ENCODE measurements around the gene MAF.

The MAF gene

GRCh38 chr16:79609861-79610260 lies 9.3 kb upstream of the MAF start:
- in situ Hi-C loops (cut with MboI; ENCODE audit: low pct_unique_long_range_greater_than_20kb, low sequenced_read_pairs, unreplicated experiment), result loop anchor here (25.0 kb wide), 2 partner anchors 923 to 1098 kb away; no protein-coding TSS in a partner anchor
- DNase-seq (ENCODE audit: low spot score), result no peak
- TF ChIP-seq, protein P1, sequence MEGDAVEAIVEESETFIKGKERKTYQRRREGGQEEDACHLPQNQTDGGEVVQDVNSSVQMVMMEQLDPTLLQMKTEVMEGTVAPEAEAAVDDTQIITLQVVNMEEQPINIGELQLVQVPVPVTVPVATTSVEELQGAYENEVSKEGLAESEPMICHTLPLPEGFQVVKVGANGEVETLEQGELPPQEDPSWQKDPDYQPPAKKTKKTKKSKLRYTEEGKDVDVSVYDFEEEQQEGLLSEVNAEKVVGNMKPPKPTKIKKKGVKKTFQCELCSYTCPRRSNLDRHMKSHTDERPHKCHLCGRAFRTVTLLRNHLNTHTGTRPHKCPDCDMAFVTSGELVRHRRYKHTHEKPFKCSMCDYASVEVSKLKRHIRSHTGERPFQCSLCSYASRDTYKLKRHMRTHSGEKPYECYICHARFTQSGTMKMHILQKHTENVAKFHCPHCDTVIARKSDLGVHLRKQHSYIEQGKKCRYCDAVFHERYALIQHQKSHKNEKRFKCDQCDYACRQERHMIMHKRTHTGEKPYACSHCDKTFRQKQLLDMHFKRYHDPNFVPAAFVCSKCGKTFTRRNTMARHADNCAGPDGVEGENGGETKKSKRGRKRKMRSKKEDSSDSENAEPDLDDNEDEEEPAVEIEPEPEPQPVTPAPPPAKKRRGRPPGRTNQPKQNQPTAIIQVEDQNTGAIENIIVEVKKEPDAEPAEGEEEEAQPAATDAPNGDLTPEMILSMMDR (IDR thresholded peaks at IDR 0.05; ENCODE audit: extremely low read depth, insufficient read depth, missing control alignments), result no peak

- TF ChIP-seq, protein P1 (IDR thresholded peaks at IDR 0.05; ENCODE audit: extremely low read depth, insufficient read depth, missing control alignments), result no peak
- DNase-seq (ENCODE audit: low spot score), result no peak
- in situ Hi-C loops (cut with MboI; ENCODE audit: low pct_unique_long_range_greater_than_20kb, low sequenced_read_pairs, unreplicated experiment), result loop anchor here (25.0 kb wide), 2 partner anchors 922 to 1097 kb away; no protein-coding TSS in a partner anchor
These were observed 8.4 kb upstream of the MAF start for GRCh38 chr16:79608976-79609375.

DNA sequence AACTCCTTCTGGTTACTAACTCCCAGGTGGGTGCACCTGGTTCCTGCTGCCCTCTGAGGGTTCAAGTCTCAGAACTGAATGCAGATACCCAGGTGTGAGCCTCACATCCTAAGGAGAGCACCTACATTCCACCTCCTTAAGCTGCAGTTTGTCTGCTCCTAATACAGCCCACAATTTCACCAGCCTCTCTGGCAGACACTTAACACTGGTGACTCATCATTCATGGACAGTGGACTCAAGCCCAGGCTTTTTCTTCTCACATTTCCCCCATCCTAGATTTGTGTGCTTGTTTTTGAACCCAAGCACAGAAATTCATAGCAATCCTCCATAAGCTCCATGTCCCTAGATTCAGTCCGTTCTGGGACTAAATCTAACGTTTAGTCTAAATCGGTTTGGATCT lies 7.0 kb upstream of the MAF start:
- no peak for DNase-seq (ENCODE audit: low spot score)

DNA sequence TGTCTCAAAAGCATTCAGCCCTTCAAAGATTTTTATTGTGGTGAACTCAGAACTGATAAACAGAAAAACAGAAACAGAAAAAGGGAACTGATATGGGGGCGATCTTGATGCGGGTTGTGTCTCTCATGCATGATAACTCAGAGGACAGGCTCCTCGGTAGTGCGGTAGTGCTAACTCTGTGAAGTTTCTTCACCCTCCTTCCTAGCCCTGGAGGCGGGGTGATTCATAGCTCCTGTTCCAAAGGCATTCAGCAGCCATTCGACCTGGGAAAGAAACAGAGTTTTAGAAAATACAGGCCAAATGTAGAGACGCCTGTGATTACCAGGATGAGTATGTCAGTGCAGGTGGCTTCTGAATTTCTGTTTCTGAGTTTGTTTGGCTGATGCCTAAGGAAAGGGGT lies 5.5 kb upstream of the MAF start:
- DNase-seq (ENCODE audit: low spot score), result no peak
- TF ChIP-seq, protein P1 (IDR thresholded peaks at IDR 0.05; ENCODE audit: extremely low read depth, insufficient read depth, missing control alignments), result no peak
- in situ Hi-C loops (cut with MboI; ENCODE audit: low pct_unique_long_range_greater_than_20kb, low sequenced_read_pairs, unreplicated experiment), result loop anchor here (25.0 kb wide), 2 partner anchors 919 to 1094 kb away; no protein-coding TSS in a partner anchor

More for the DNA sequence above, 7.0 kb upstream of the MAF start:
- in situ Hi-C loops (cut with MboI; ENCODE audit: low pct_unique_long_range_greater_than_20kb, low sequenced_read_pairs, unreplicated experiment), result loop anchor here (25.0 kb wide), 2 partner anchors 920 to 1095 kb away; no protein-coding TSS in a partner anchor
- TF ChIP-seq, protein P1 (IDR thresholded peaks at IDR 0.05; ENCODE audit: extremely low read depth, insufficient read depth, missing control alignments), result no peak

DNA sequence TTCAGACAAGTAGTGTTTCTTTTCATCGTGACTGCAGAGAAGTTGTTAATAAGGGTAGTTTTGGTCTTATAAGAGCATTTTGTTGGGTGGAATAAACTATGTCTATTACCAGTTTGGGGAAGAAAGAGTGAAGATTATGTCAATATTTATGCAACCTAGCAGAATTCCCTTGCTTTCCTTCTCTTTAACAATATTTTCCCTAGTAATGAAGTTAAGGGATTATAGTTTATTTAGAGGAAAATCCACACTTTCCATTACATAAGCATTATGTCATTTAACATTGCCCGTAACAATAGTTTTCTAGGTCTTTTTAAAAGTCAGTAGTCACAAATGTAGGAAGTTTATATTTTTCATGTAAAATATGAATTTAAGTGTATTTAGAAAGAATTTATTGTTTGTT lies 2.5 kb upstream of the MAF start:
- DNase-seq (ENCODE audit: low spot score), result no peak
- in situ Hi-C loops (cut with MboI; ENCODE audit: low pct_unique_long_range_greater_than_20kb, low sequenced_read_pairs, unreplicated experiment), result loop anchor here (25.0 kb wide), 2 partner anchors 916 to 1091 kb away; no protein-coding TSS in a partner anchor
- TF ChIP-seq, protein P1 (IDR thresholded peaks at IDR 0.05; ENCODE audit: extremely low read depth, insufficient read depth, missing control alignments), result no peak

DNA sequence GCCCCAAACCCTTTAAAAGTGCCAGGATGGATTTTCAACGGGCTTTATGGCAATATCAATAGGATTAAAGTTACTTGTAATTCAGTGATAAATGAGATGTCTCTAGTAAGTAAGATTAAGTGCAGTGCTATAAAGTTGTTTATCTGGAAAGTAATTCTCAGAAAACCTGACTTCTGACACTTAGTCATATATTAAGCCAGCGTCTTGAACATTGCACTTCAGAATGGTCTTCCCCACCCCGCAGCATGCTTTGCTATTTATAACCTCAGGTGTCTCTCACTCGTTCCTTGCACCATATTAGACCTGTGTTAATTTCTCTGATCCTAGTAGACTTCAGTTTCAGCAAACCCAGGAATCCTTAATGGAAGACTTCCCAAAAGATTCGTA lies 2.1 kb upstream of the MAF start:
- TF ChIP-seq, protein P1 (IDR thresholded peaks at IDR 0.05; ENCODE audit: extremely low read depth, insufficient read depth, missing control alignments), result no peak
- in situ Hi-C loops (cut with MboI; ENCODE audit: low pct_unique_long_range_greater_than_20kb, low sequenced_read_pairs, unreplicated experiment), result loop anchor here (25.0 kb wide), 2 partner anchors 915 to 1090 kb away; no protein-coding TSS in a partner anchor

More for the DNA sequence above, 2.1 kb upstream of the MAF start:
- no peak for DNase-seq (ENCODE audit: low spot score)

Data from GM13977 (cell line).